SK-N-SH (cell line): ENCODE results near the gene PCYOX1L. TPM values are rescaled to one million over a fixed set of nuclear protein-coding genes. Genes with fewer than 3 reads are reported as not detected.

ENCODE experiments used
- CTCF ChIA-PET: fragments of 300-600, 350-600 bp; formaldehyde crosslinking; extraction: SDS; loops from one replicate; lab custom pipeline; 2021; lab: Yijun Ruan, JAX
- POLR2A ChIA-PET: fragments of 350-600 bp; sonication (Branson Sonifier 250); formaldehyde crosslinking; extraction: SDS; loops from one replicate; lab custom pipeline; 2020; ENCODE audit warnings: antibody characterized with exemption, inconsistent platforms; lab: Yijun Ruan, JAX
- DNase-seq: peaks from one replicate; pipeline ENCODE4 v3.0.0; 2012
- H2AFZ ChIP-seq: fragments of 200-600 bp; sonication (generic); 2 replicates; pipeline ENCODE4 v1.8.1; 2016; ENCODE audit warnings: antibody characterized with exemption, mild to moderate bottlenecking, low read depth
- H3F3A ChIP-seq: fragments of 200-600 bp; sonication (generic); replicated peaks from 2 replicates; pipeline ENCODE3; 2016; ENCODE audit warnings: antibody characterized with exemption, mild to moderate bottlenecking; ENCODE audit not compliant: insufficient read depth
- H3K27ac ChIP-seq, 2 experiments: fragments of 200-500 bp in 1 of 2; fragments of 200-600 bp in 1 of 2; sonication (Bioruptor generic) in 1 of 2; sonication (generic), shearing (Covaris generic) in 1 of 2; 2 replicates each; pipeline versions ENCODE4 v1.5.1 to v1.6.1; 2014 to 2016; ENCODE audit warnings: low read depth in 2 of 2, inconsistent platforms in 1 of 2, low read length in 1 of 2, mild to moderate bottlenecking in 1 of 2, mixed read lengths in 1 of 2
- H3K27me3 ChIP-seq: fragments of 200-600 bp; sonication (generic), shearing (Covaris generic); 2 replicates; pipeline ENCODE4 v1.6.1; 2016; ENCODE audit warnings: mixed run types; ENCODE audit not compliant: insufficient read depth
- H3K36me3 ChIP-seq, 2 experiments: fragments of 200-500 bp in 1 of 2; fragments of 200-600 bp in 1 of 2; sonication (Bioruptor generic) in 1 of 2; sonication (generic) in 1 of 2; replicated peaks in 1 of 2; 2 replicates each; pipeline versions ENCODE3 to v1.5.1; 2014 to 2016; ENCODE audit warnings: low read length in 1 of 2, mild to moderate bottlenecking in 1 of 2; ENCODE audit not compliant: insufficient read depth in 2 of 2, control insufficient read depth in 1 of 2
- H3K4me1 ChIP-seq, 2 experiments: fragments of 200-500 bp in 1 of 2; fragments of 200-600 bp in 1 of 2; sonication (Bioruptor generic) in 1 of 2; sonication (generic), shearing (Covaris generic) in 1 of 2; 2 replicates each; pipeline versions ENCODE4 v1.5.1 to v1.6.1; 2014 to 2016; ENCODE audit warnings: low read depth in 1 of 2, low read length in 1 of 2, mixed run types in 1 of 2; ENCODE audit not compliant: insufficient read depth in 2 of 2, control insufficient read depth in 1 of 2
- H3K4me2 ChIP-seq: fragments of 200-600 bp; sonication (generic), shearing (Covaris generic); 2 replicates; pipeline ENCODE4 v1.6.1; 2017; ENCODE audit warnings: mixed run types
- H3K4me3 ChIP-seq, 2 experiments: fragments of 200-500 bp in 1 of 2; fragments of 200-600 bp in 1 of 2; sonication (Bioruptor generic) in 1 of 2; sonication (generic), shearing (Covaris generic) in 1 of 2; 2 replicates each; pipeline versions ENCODE4 v1.5.1 to v1.8.1; 2014 to 2016; ENCODE audit warnings: low read depth in 2 of 2, inconsistent platforms in 1 of 2, low read length in 1 of 2, mild to moderate bottlenecking in 1 of 2, mixed read lengths in 1 of 2, moderate library complexity in 1 of 2
- H3K79me2 ChIP-seq: fragments of 200-600 bp; sonication (generic); 2 replicates; pipeline ENCODE4 v1.8.1; 2017; ENCODE audit warnings: mild to moderate bottlenecking; ENCODE audit not compliant: insufficient read depth
- H3K9ac ChIP-seq: fragments of 200-600 bp; sonication (generic); 2 replicates; pipeline ENCODE4 v1.6.1; 2017; ENCODE audit warnings: mixed run types
- H3K9me2 ChIP-seq: fragments of 200-600 bp; sonication (generic); 2 replicates; pipeline ENCODE4 v1.6.1; 2017; ENCODE audit warnings: mixed run types
- H3K9me3 ChIP-seq: fragments of 200-600 bp; sonication (generic); 2 replicates; pipeline ENCODE4 v1.6.1; 2017; ENCODE audit warnings: mixed run types, mild to moderate bottlenecking, moderate library complexity
- H4K20me1 ChIP-seq: fragments of 200-600 bp; sonication (generic); 2 replicates; pipeline ENCODE4 v1.6.1; 2017; ENCODE audit warnings: mild to moderate bottlenecking, mixed run types; ENCODE audit not compliant: insufficient read depth
- CHD2 ChIP-seq: fragments of 150-350 bp; IDR thresholded peaks from 2 replicates; pipeline ENCODE4 v1.6.1; 2018; ENCODE audit warnings: low read length; ENCODE audit not compliant: partially characterized antibody
- ELF1 ChIP-seq: IDR thresholded peaks from 2 replicates; pipeline ENCODE4 v1.4.0; 2012
- EP300 ChIP-seq, 2 experiments: IDR thresholded peaks; 2 replicates each; pipeline versions ENCODE4 v1.4.0 to v1.6.1; 2012; ENCODE audit warnings: borderline replicate concordance in 1 of 2, low read depth in 1 of 2, low read length in 1 of 2
- FOSL2 ChIP-seq: IDR thresholded peaks from 2 replicates; pipeline ENCODE4 v1.4.0; 2012; ENCODE audit warnings: low read depth, mild to moderate bottlenecking, moderate library complexity, borderline replicate concordance
- FOXJ3 ChIP-seq: sonication (generic); formaldehyde crosslinking; IDR thresholded peaks from 2 replicates; pipeline ENCODE4 v1.5.1; 2020; ENCODE audit warnings: mild to moderate bottlenecking, missing genetic modification reagents
- GABPA ChIP-seq: IDR thresholded peaks from 2 replicates; pipeline ENCODE4 v1.4.0; 2012; ENCODE audit warnings: low read depth, mild to moderate bottlenecking
- RAD21 ChIP-seq: IDR thresholded peaks from 2 replicates; pipeline ENCODE4 v1.6.1; 2012; ENCODE audit warnings: mild to moderate bottlenecking, low read length
- RCOR1 ChIP-seq: fragments of 150-350 bp; IDR thresholded peaks from 2 replicates; pipeline ENCODE4 v1.6.1; 2017; ENCODE audit warnings: antibody characterized with exemption, low read length
- SIN3A ChIP-seq: IDR thresholded peaks from 2 replicates; pipeline ENCODE4 v1.6.1; 2012; ENCODE audit warnings: low read depth, mild to moderate bottlenecking, low read length, moderate library complexity, borderline replicate concordance
- SMC3 ChIP-seq: IDR thresholded peaks from 2 replicates; pipeline ENCODE4 v1.6.1; 2012; ENCODE audit warnings: low read depth, low read length, improper control_type of control experiment
- TEAD4 ChIP-seq: IDR thresholded peaks from 2 replicates; pipeline ENCODE4 v1.4.0; 2012; ENCODE audit warnings: mild to moderate bottlenecking, borderline replicate concordance; ENCODE audit not compliant: insufficient read depth
- YY1 ChIP-seq: IDR thresholded peaks from 2 replicates; pipeline ENCODE4 v1.4.0; 2012; ENCODE audit warnings: low read depth, mild to moderate bottlenecking
- ZBTB33 ChIP-seq: IDR thresholded peaks from 2 replicates; pipeline ENCODE4 v1.4.0; 2012; ENCODE audit warnings: low read depth, borderline replicate concordance
- WGBS: methylation state at CpG from one replicate; pipeline ENCODE4 v1.1.6; 2017; ENCODE audit warnings: low lambda C conversion rate; 5-methylcytosine and 5-hydroxymethylcytosine counted together
- polyA plus RNA-seq, 3 experiments: library from polyadenylated mRNA; depleted of rRNA; stranded (reverse); fragments of >200 nt; gene quantifications; 2 replicates each; pipeline ENCODE4 v1.2.3, GENCODE V29; 2012
- TF ChIP-seq, protein P1 (sequence below): fragments of 200-600 bp; sonication (generic); IDR thresholded peaks from 2 replicates; pipeline ENCODE4 v1.6.1; 2017; ENCODE audit warnings: antibody characterized with exemption, mild to moderate bottlenecking, moderate library complexity

PCYOX1L gene
- polyA plus RNA-seq, 1 of the 3 experiments (the other 2 are of a cell fraction): 17.5 TPM

- Histone ChIP-seq H3K27ac (peak overlapping the region in 1 of 2 experiments; percentile 90; a peak in 2 of 4 replicates), H4K20me1 (peaks cover 61% of the 10 kb centered on the region)
These were observed 50.6 kb downstream of the PCYOX1L start for GRCh38 chr5:149408252-149409099.

DNA sequence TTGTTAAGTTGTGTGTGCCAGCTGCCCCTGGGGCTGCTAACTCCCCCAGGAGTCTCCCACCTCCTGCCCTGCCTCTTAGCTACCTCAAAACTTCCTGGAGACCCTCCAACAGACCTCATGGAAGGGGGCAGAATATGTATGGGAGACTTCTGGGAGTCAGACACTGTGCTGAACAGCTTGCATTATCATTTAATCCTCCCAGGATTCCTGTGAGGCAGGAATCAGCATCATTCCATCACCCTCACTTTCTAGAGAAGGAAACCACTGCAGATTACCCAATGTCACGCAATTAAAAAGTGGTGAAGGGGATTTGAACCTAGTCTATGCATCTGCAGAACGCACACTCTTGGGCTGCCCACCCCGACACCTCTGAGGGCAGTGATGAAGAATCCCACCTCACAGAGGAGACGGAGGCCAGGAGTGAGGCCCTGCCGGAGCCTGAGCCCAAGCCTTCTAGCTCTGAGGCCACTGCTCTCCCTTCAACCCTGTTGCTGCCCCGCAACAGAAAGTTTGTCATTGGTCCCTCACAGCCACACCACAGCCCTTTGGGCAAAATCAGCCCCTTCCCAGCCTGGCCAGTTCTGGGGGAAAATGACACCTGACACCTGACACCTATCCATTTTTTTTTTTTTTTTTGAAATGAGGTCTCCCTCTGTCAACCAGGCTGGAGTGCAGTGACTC, 51.6 kb downstream of the PCYOX1L start:
- Histone ChIP-seq H3K9ac (peak overlapping the region; percentile 62; the same call in 1 of the 2 replicates), H3F3A (peaks cover 34% of the 10 kb centered on the region), H4K20me1 (peaks cover 71% of the 10 kb centered on the region), H3K9me2 (no peaks in the 10 kb centered on the region), H3K4me3 (peak overlapping the region; percentile 53 to 72; a peak in 3 of 4 replicates), H3K27ac (peak overlapping the region in 1 of 2 experiments; percentile 90; a peak in 1 of 4 replicates), H3K4me1 (peaks cover 39 to 77% of the 10 kb centered on the region in 2 experiments), H2AFZ (no peak overlapping the region), H3K9me3 (no peaks in the 10 kb centered on the region), H3K79me2 (peaks cover 79% of the 10 kb centered on the region), H3K4me2 (peak overlapping the region; percentile 91), H3K36me3 (peaks cover 0 to 17% of the 10 kb centered on the region in 2 experiments), H3K27me3 (no peaks in the 10 kb centered on the region)
- no peak for TF ChIP-seq RCOR1
- no peak for TF ChIP-seq SMC3
- no peak for TF ChIP-seq SIN3A
- no peak for TF ChIP-seq CHD2
- TF ChIP-seq ZBTB33: no peak
- TF ChIP-seq FOXJ3 (CRISPR knock-in tag): no peak
- no peak for TF ChIP-seq TEAD4
- TF ChIP-seq YY1: no peak
- TF ChIP-seq EP300 (IDR thresholded peaks at IDR 0.05; ENCODE audit: borderline replicate concordance in 1 of 2, low read depth in 1 of 2, low read length in 1 of 2): no peak
- TF ChIP-seq RAD21: no peak
- no peak for TF ChIP-seq ELF1
- no peak for TF ChIP-seq GABPA
- WGBS: 93% methylated on average over 6 of the region's 6 CpGs
- no peak for DNase-seq
- CTCF ChIA-PET: interaction anchor here (0.9 to 52.5 kb wide), 5 partner anchors 13 to 37 kb away, joined by 3 to 1751 read pairs (median 6); partner anchors contain the start of genes IL17B and PCYOX1L
- POLR2A ChIA-PET: interaction anchor here (4.7 kb wide), 1 partner anchor 14 kb away, joined by 30 read pairs; no protein-coding TSS in a partner anchor

More at GRCh38 chr5:149408252-149409099, 50.6 kb downstream of the PCYOX1L start:
- peaks cover 42 to 74% of the 10 kb centered on the region in 2 experiments for H3K4me1 ChIP-seq
- TF ChIP-seq, protein P1, sequence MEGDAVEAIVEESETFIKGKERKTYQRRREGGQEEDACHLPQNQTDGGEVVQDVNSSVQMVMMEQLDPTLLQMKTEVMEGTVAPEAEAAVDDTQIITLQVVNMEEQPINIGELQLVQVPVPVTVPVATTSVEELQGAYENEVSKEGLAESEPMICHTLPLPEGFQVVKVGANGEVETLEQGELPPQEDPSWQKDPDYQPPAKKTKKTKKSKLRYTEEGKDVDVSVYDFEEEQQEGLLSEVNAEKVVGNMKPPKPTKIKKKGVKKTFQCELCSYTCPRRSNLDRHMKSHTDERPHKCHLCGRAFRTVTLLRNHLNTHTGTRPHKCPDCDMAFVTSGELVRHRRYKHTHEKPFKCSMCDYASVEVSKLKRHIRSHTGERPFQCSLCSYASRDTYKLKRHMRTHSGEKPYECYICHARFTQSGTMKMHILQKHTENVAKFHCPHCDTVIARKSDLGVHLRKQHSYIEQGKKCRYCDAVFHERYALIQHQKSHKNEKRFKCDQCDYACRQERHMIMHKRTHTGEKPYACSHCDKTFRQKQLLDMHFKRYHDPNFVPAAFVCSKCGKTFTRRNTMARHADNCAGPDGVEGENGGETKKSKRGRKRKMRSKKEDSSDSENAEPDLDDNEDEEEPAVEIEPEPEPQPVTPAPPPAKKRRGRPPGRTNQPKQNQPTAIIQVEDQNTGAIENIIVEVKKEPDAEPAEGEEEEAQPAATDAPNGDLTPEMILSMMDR: no peak
- TF ChIP-seq FOSL2 (no peak), YY1 (no peak), EP300 (IDR thresholded peaks at IDR 0.05; ENCODE audit: borderline replicate concordance in 1 of 2, low read depth in 1 of 2, low read length in 1 of 2) (no peak), RCOR1 (0 out of 2 replicates have a peak, but pooled peaks have one; percentile 14)
- H3K79me2 ChIP-seq: peaks cover 69% of the 10 kb centered on the region
- peaks cover 36% of the 10 kb centered on the region for H3F3A ChIP-seq
- H3K4me2 ChIP-seq: peak overlapping the region; percentile 91
- no peak overlapping the region for H2AFZ ChIP-seq
- no peaks in the 10 kb centered on the region for H3K27me3 ChIP-seq
- H3K9ac ChIP-seq: peak overlapping the region; percentile 62; the same call in 1 of the 2 replicates
- WGBS: 90% methylated on average over 10 of the region's 12 CpGs
- POLR2A ChIA-PET: interaction anchor here (0.9 to 4.7 kb wide), 3 partner anchors 8 to 23 kb away, joined by 3 to 30 read pairs (median 5); no protein-coding TSS in a partner anchor
- peak overlapping the region; percentile 53 to 72 for H3K4me3 ChIP-seq
- DNase-seq: no peak
- H3K9me3 ChIP-seq: no peaks in the 10 kb centered on the region
- CTCF ChIA-PET: interaction anchor here (1.2 to 52.5 kb wide), 5 partner anchors 14 to 36 kb away, joined by 3 to 1751 read pairs (median 6); partner anchors contain the start of genes IL17B and PCYOX1L
- peaks cover 0 to 12% of the 10 kb centered on the region in 2 experiments for H3K36me3 ChIP-seq
- H3K9me2 ChIP-seq: no peaks in the 10 kb centered on the region
